SK-N-SH (cell line): Measurements from ENCODE around the gene ANO2. TPM values are rescaled to one million over a fixed set of nuclear protein-coding genes. Genes with fewer than 3 reads are reported as not detected.

ENCODE experiments used
- CTCF ChIA-PET: fragments of 300-600, 350-600 bp; formaldehyde crosslinking; extraction: SDS; loops from one replicate; lab custom pipeline; 2021; lab: Yijun Ruan, JAX
- POLR2A ChIA-PET: fragments of 350-600 bp; sonication (Branson Sonifier 250); formaldehyde crosslinking; extraction: SDS; loops from one replicate; lab custom pipeline; 2020; ENCODE audit warnings: antibody characterized with exemption, inconsistent platforms; lab: Yijun Ruan, JAX
- DNase-seq: peaks from one replicate; pipeline ENCODE4 v3.0.0; 2012
- H2AFZ ChIP-seq: fragments of 200-600 bp; sonication (generic); 2 replicates; pipeline ENCODE4 v1.8.1; 2016; ENCODE audit warnings: antibody characterized with exemption, mild to moderate bottlenecking, low read depth
- H3F3A ChIP-seq: fragments of 200-600 bp; sonication (generic); replicated peaks from 2 replicates; pipeline ENCODE3; 2016; ENCODE audit warnings: antibody characterized with exemption, mild to moderate bottlenecking; ENCODE audit not compliant: insufficient read depth
- H3K27ac ChIP-seq, 2 experiments: fragments of 200-500 bp in 1 of 2; fragments of 200-600 bp in 1 of 2; sonication (Bioruptor generic) in 1 of 2; sonication (generic), shearing (Covaris generic) in 1 of 2; 2 replicates each; pipeline versions ENCODE4 v1.5.1 to v1.6.1; 2014 to 2016; ENCODE audit warnings: low read depth in 2 of 2, inconsistent platforms in 1 of 2, low read length in 1 of 2, mild to moderate bottlenecking in 1 of 2, mixed read lengths in 1 of 2
- H3K27me3 ChIP-seq: fragments of 200-600 bp; sonication (generic), shearing (Covaris generic); 2 replicates; pipeline ENCODE4 v1.6.1; 2016; ENCODE audit warnings: mixed run types; ENCODE audit not compliant: insufficient read depth
- H3K36me3 ChIP-seq, 2 experiments: fragments of 200-500 bp in 1 of 2; fragments of 200-600 bp in 1 of 2; sonication (Bioruptor generic) in 1 of 2; sonication (generic) in 1 of 2; replicated peaks in 1 of 2; 2 replicates each; pipeline versions ENCODE3 to v1.5.1; 2014 to 2016; ENCODE audit warnings: low read length in 1 of 2, mild to moderate bottlenecking in 1 of 2; ENCODE audit not compliant: insufficient read depth in 2 of 2, control insufficient read depth in 1 of 2
- H3K4me1 ChIP-seq, 2 experiments: fragments of 200-500 bp in 1 of 2; fragments of 200-600 bp in 1 of 2; sonication (Bioruptor generic) in 1 of 2; sonication (generic), shearing (Covaris generic) in 1 of 2; 2 replicates each; pipeline versions ENCODE4 v1.5.1 to v1.6.1; 2014 to 2016; ENCODE audit warnings: low read depth in 1 of 2, low read length in 1 of 2, mixed run types in 1 of 2; ENCODE audit not compliant: insufficient read depth in 2 of 2, control insufficient read depth in 1 of 2
- H3K4me2 ChIP-seq: fragments of 200-600 bp; sonication (generic), shearing (Covaris generic); 2 replicates; pipeline ENCODE4 v1.6.1; 2017; ENCODE audit warnings: mixed run types
- H3K4me3 ChIP-seq, 2 experiments: fragments of 200-500 bp in 1 of 2; fragments of 200-600 bp in 1 of 2; sonication (Bioruptor generic) in 1 of 2; sonication (generic), shearing (Covaris generic) in 1 of 2; 2 replicates each; pipeline versions ENCODE4 v1.5.1 to v1.8.1; 2014 to 2016; ENCODE audit warnings: low read depth in 2 of 2, inconsistent platforms in 1 of 2, low read length in 1 of 2, mild to moderate bottlenecking in 1 of 2, mixed read lengths in 1 of 2, moderate library complexity in 1 of 2
- H3K79me2 ChIP-seq: fragments of 200-600 bp; sonication (generic); 2 replicates; pipeline ENCODE4 v1.8.1; 2017; ENCODE audit warnings: mild to moderate bottlenecking; ENCODE audit not compliant: insufficient read depth
- H3K9ac ChIP-seq: fragments of 200-600 bp; sonication (generic); 2 replicates; pipeline ENCODE4 v1.6.1; 2017; ENCODE audit warnings: mixed run types
- H3K9me2 ChIP-seq: fragments of 200-600 bp; sonication (generic); 2 replicates; pipeline ENCODE4 v1.6.1; 2017; ENCODE audit warnings: mixed run types
- H3K9me3 ChIP-seq: fragments of 200-600 bp; sonication (generic); 2 replicates; pipeline ENCODE4 v1.6.1; 2017; ENCODE audit warnings: mixed run types, mild to moderate bottlenecking, moderate library complexity
- H4K20me1 ChIP-seq: fragments of 200-600 bp; sonication (generic); 2 replicates; pipeline ENCODE4 v1.6.1; 2017; ENCODE audit warnings: mild to moderate bottlenecking, mixed run types; ENCODE audit not compliant: insufficient read depth
- CHD2 ChIP-seq: fragments of 150-350 bp; IDR thresholded peaks from 2 replicates; pipeline ENCODE4 v1.6.1; 2018; ENCODE audit warnings: low read length; ENCODE audit not compliant: partially characterized antibody
- EP300 ChIP-seq, 2 experiments: IDR thresholded peaks; 2 replicates each; pipeline versions ENCODE4 v1.4.0 to v1.6.1; 2012; ENCODE audit warnings: borderline replicate concordance in 1 of 2, low read depth in 1 of 2, low read length in 1 of 2
- FOSL2 ChIP-seq: IDR thresholded peaks from 2 replicates; pipeline ENCODE4 v1.4.0; 2012; ENCODE audit warnings: low read depth, mild to moderate bottlenecking, moderate library complexity, borderline replicate concordance
- FOXM1 ChIP-seq: IDR thresholded peaks from 2 replicates; pipeline ENCODE4 v1.4.0; 2012; ENCODE audit warnings: low read depth, mild to moderate bottlenecking
- GATA2 ChIP-seq: sonication (generic); formaldehyde crosslinking; IDR thresholded peaks from 2 replicates; pipeline ENCODE4 v1.5.0; 2020; ENCODE audit warnings: mild to moderate bottlenecking, missing genetic modification reagents
- IRF3 ChIP-seq: fragments of 150-350 bp; IDR thresholded peaks from 2 replicates; pipeline ENCODE4 v1.6.1; 2016; ENCODE audit warnings: mild to moderate bottlenecking, low read depth, low read length
- MEF2A ChIP-seq: IDR thresholded peaks from 2 replicates; pipeline ENCODE4 v1.4.0; 2012; ENCODE audit warnings: low read depth, borderline replicate concordance
- NRF1 ChIP-seq: IDR thresholded peaks from 2 replicates; pipeline ENCODE4 v1.6.1; 2012; ENCODE audit warnings: low read depth, mild to moderate bottlenecking, low read length
- PBX3 ChIP-seq: IDR thresholded peaks from 2 replicates; pipeline ENCODE4; 2012
- POLR2AphosphoS5 ChIP-seq: IDR thresholded peaks from 2 replicates; pipeline ENCODE4 v1.6.1; 2012; ENCODE audit warnings: low read depth, low read length
- RAD21 ChIP-seq: IDR thresholded peaks from 2 replicates; pipeline ENCODE4 v1.6.1; 2012; ENCODE audit warnings: mild to moderate bottlenecking, low read length
- RCOR1 ChIP-seq: fragments of 150-350 bp; IDR thresholded peaks from 2 replicates; pipeline ENCODE4 v1.6.1; 2017; ENCODE audit warnings: antibody characterized with exemption, low read length
- RXRA ChIP-seq: IDR thresholded peaks from 2 replicates; pipeline ENCODE4 v1.4.0; 2012; ENCODE audit warnings: low read depth, mild to moderate bottlenecking, borderline replicate concordance
- SIN3A ChIP-seq: IDR thresholded peaks from 2 replicates; pipeline ENCODE4 v1.6.1; 2012; ENCODE audit warnings: low read depth, mild to moderate bottlenecking, low read length, moderate library complexity, borderline replicate concordance
- TAF1 ChIP-seq: IDR thresholded peaks from 2 replicates; pipeline ENCODE4 v1.6.1; 2012; ENCODE audit warnings: low read depth, mild to moderate bottlenecking, low read length, moderate library complexity, borderline replicate concordance
- TCF12 ChIP-seq: IDR thresholded peaks from 2 replicates; pipeline ENCODE4 v1.4.0; 2012
- TEAD4 ChIP-seq: IDR thresholded peaks from 2 replicates; pipeline ENCODE4 v1.4.0; 2012; ENCODE audit warnings: mild to moderate bottlenecking, borderline replicate concordance; ENCODE audit not compliant: insufficient read depth
- YY1 ChIP-seq: IDR thresholded peaks from 2 replicates; pipeline ENCODE4 v1.4.0; 2012; ENCODE audit warnings: low read depth, mild to moderate bottlenecking
- ZBTB33 ChIP-seq: IDR thresholded peaks from 2 replicates; pipeline ENCODE4 v1.4.0; 2012; ENCODE audit warnings: low read depth, borderline replicate concordance
- WGBS: methylation state at CpG from one replicate; pipeline ENCODE4 v1.1.6; 2017; ENCODE audit warnings: low lambda C conversion rate; 5-methylcytosine and 5-hydroxymethylcytosine counted together
- polyA plus RNA-seq, 3 experiments: library from polyadenylated mRNA; depleted of rRNA; stranded (reverse); fragments of >200 nt; gene quantifications; 2 replicates each; pipeline ENCODE4 v1.2.3, GENCODE V29; 2012

ANO2 gene
- polyA plus RNA-seq, 1 of the 3 experiments (the other 2 are of a cell fraction) = not detected

GRCh38 chr12:5581019-5581418 lies 364.0 kb downstream of the ANO2 start:
- no peak overlapping the region for H3K4me3 ChIP-seq
- no peak overlapping the region for H3K9ac ChIP-seq
- no peaks in the 10 kb centered on the region for H4K20me1 ChIP-seq
- ChIA-PET POLR2A (no interaction called here), CTCF (no interaction called here)
- H2AFZ ChIP-seq = no peak overlapping the region
- TF ChIP-seq POLR2AphosphoS5 (no peak), IRF3 (no peak), EP300 (IDR thresholded peaks at IDR 0.05; ENCODE audit: borderline replicate concordance in 1 of 2, low read depth in 1 of 2, low read length in 1 of 2) (no peak), TEAD4 (no peak), TCF12 (no peak), RCOR1 (no peak), NRF1 (no peak), RAD21 (no peak), GATA2 (CRISPR knock-in tag) (no peak), PBX3 (no peak), ZBTB33 (no peak), FOXM1 (no peak), FOSL2 (no peak), YY1 (no peak), TAF1 (no peak), CHD2 (no peak), SIN3A (no peak), RXRA (no peak), MEF2A (no peak)
- DNase-seq = no peak
- no peaks in the 10 kb centered on the region; a peak in 1 of 4 replicates for H3K4me1 ChIP-seq
- no peaks in the 10 kb centered on the region for H3K36me3 ChIP-seq
- H3K27me3 ChIP-seq = peaks cover 36% of the 10 kb centered on the region; the same call in 1 of the 2 replicates
- WGBS = 17% methylated on average over 3 of the region's 3 CpGs
- H3K9me2 ChIP-seq = no peaks in the 10 kb centered on the region
- no peaks in the 10 kb centered on the region for H3K79me2 ChIP-seq
- no peaks in the 10 kb centered on the region for H3K9me3 ChIP-seq
- H3K4me2 ChIP-seq = no peak overlapping the region
- no peak overlapping the region for H3K27ac ChIP-seq
- no peaks in the 10 kb centered on the region for H3F3A ChIP-seq
